Ishikawa (cell line): ENCODE measurements around the gene SV2B.

Source experiments
- CEBPB ChIP-seq: IDR thresholded peaks from 2 replicates; pipeline ENCODE4 v1.6.1; 2012
- CREB1 ChIP-seq: IDR thresholded peaks from 2 replicates; pipeline ENCODE4 v1.6.1; 2012; ENCODE audit warnings: low read depth
- EGR1 ChIP-seq: IDR thresholded peaks from 2 replicates; pipeline ENCODE4 v1.6.1; 2012
- EP300 ChIP-seq: IDR thresholded peaks from 2 replicates; pipeline ENCODE4 v1.6.1; 2012; ENCODE audit warnings: borderline replicate concordance
- FOXM1 ChIP-seq: IDR thresholded peaks from 2 replicates; pipeline ENCODE4 v1.6.1; 2012; ENCODE audit warnings: low read depth, borderline replicate concordance
- NFIC ChIP-seq: IDR thresholded peaks from 2 replicates; pipeline ENCODE4 v1.6.1; 2012
- RAD21 ChIP-seq: IDR thresholded peaks from 2 replicates; pipeline ENCODE4 v1.6.1; 2012; ENCODE audit warnings: low read depth
- REST ChIP-seq: IDR thresholded peaks from 2 replicates; pipeline ENCODE4 v1.6.1; 2012; ENCODE audit warnings: low read depth, mild to moderate bottlenecking
- TAF1 ChIP-seq: IDR thresholded peaks from 2 replicates; pipeline ENCODE4 v1.6.1; 2012; ENCODE audit warnings: low read depth, mild to moderate bottlenecking
- TCF12 ChIP-seq: IDR thresholded peaks from 2 replicates; pipeline ENCODE4 v1.6.1; 2012; ENCODE audit warnings: low read depth
- TEAD4 ChIP-seq: IDR thresholded peaks from 2 replicates; pipeline ENCODE4 v1.6.1; 2012
- YY1 ChIP-seq: IDR thresholded peaks from 2 replicates; pipeline ENCODE4 v1.6.1; 2012; ENCODE audit warnings: low read depth
- ZBTB7A ChIP-seq: IDR thresholded peaks from 2 replicates; pipeline ENCODE4 v1.6.1; 2012; ENCODE audit warnings: low read depth
- TF ChIP-seq, protein P1 (sequence below): IDR thresholded peaks from 2 replicates; pipeline ENCODE4 v1.6.1; 2012

SV2B gene

GRCh38 chr15:91289324-91289723, 189.3 kb downstream of the SV2B start:
- TF ChIP-seq RAD21: no peak
- no peak for TF ChIP-seq EGR1
- no peak for TF ChIP-seq TEAD4
- TF ChIP-seq ZBTB7A: no peak
- TF ChIP-seq FOXM1: no peak

GRCh38 chr15:91290553-91290952, 190.5 kb downstream of the SV2B start:
- TF ChIP-seq CEBPB (no peak), CREB1 (no peak), ZBTB7A (no peak), TCF12 (no peak), TEAD4 (no peak), REST (no peak), NFIC (no peak), TAF1 (no peak)

DNA sequence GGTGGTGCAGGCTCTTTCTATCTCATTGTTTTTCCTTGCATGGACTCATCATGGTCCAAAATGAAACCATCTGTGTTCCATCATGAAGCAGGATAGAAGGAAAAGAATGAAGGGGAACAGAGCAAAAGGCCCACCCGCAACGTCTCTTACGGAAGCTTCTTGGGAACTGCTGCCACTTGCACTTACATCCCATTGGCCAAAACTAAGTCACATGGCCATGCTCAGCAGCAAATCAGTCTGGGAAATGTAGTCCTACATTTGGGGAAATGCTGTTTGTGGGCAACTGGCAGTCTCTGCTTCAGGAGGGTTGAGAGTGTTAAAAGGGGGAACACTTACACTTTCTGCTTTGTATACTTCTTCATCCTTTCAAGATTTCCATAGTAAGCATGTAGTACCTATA, 191.6 kb downstream of the SV2B start:
- no peak for TF ChIP-seq ZBTB7A
- TF ChIP-seq, protein P1, sequence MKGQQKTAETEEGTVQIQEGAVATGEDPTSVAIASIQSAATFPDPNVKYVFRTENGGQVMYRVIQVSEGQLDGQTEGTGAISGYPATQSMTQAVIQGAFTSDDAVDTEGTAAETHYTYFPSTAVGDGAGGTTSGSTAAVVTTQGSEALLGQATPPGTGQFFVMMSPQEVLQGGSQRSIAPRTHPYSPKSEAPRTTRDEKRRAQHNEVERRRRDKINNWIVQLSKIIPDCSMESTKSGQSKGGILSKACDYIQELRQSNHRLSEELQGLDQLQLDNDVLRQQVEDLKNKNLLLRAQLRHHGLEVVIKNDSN: peak; percentile 92

DNA sequence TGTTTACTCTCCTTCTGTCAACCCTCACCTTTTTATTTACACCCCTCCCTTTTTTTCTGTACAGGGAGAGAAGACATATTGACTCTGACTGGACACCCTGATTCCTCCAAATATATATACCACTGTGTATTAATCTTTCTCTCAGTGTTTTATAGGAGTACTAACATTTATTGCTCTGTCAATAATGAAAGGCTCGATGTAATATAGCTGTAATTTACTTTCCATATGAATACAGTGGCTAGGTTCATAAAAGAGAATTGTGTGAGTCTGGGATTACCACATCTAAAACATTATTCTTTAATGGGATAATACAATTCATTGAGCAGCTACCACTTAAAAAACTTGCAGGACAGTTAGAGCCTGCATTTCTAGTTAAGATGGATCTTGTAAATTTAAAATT, 194.3 kb downstream of the SV2B start:
- no peak for TF ChIP-seq NFIC
- TF ChIP-seq CREB1: no peak
- no peak for TF ChIP-seq TEAD4
- TF ChIP-seq FOXM1: no peak

- TF ChIP-seq CREB1: no peak
- TF ChIP-seq, protein P1: no peak
- no peak for TF ChIP-seq CEBPB
Observed at GRCh38 chr15:91294795-91295194, 194.7 kb downstream of the SV2B start.

DNA sequence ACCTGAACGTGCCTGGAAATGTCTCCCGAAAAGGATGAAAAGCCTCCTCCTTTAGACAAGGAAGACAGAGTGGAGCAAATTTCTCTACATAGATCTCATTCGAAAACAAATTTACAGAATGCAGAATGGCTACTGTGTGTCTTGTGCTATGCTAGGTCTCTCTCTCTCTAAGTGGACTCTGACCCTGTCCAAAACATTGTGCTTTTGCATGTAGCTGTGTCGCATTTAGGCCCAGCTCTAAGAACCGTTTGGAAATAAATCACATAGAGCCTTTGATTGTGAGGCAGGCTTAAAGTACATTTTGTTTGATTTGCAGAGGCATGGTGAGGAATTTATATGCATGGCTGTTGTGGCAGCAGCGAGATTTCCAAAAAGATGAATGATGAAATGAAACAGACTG, 198.0 kb downstream of the SV2B start:
- no peak for TF ChIP-seq NFIC
- no peak for TF ChIP-seq RAD21
- no peak for TF ChIP-seq CREB1
- no peak for TF ChIP-seq REST
- TF ChIP-seq ZBTB7A: no peak
- no peak for TF ChIP-seq TEAD4

DNA sequence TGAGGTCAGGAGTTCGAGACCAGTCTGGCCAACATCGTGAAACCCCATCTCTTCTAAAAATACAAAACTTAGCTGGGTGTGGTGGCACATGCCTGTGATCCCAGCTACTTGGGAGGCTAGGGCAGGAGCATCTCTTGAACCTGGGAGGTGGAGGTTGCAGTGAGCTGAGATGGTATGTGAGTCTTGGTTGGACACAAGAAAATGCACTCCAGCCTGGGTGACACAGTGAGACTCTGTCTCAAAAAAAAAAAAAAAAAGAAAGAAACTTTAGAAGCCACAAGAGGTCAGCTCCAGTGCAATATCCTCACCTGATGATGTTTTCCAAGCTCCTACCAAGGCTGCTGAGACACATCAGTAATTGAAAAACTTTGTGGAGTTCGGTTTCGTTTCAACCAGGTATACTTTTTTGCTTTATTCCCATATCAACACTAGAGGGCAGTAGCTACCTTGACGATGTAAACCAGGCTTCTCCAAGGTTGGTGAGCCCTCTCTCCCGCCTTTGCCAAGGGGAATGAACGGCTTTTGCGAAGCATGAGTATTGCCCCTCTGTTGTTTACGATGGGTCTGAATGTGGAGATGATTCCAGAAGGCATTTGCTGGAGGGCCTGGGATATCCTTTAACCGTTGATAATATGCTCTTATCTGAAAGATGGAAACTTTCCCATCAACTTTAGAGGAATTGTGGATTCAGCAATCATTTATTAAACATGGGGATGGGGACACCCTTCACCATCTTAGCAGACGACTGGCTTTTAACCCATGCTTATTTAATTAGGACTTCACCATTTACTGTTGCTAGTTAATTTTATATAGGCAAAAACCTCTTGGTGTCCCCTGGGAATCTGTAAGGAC, 202.8 kb downstream of the SV2B start:
- peak; percentile 78 for TF ChIP-seq RAD21
- TF ChIP-seq, protein P1: no peak

DNA sequence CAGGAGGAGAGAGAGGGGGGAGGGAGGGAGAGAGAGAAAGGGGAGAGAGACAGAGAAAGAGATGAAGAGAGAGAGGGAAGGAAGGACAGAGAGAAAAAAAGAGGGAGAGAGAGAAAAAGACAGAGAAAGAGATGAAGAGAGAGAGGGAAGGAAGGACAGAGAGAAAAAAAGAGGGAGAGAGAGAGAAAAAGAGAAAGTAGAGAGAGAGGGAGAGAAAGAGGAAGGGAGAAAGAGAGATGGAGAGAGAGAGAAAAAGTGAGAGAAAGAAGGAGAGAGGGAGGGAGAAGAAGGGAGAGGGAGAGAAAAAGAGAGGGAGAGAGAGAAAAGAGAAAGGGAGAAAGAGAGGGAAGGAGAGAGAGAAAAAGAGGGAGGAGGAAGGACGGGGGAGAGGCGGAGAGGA, 204.2 kb downstream of the SV2B start:
- no peak for TF ChIP-seq YY1
- TF ChIP-seq TEAD4: no peak
- TF ChIP-seq EP300: no peak
- no peak for TF ChIP-seq ZBTB7A
- no peak for TF ChIP-seq TCF12
